Cardiac fibroblast (primary cell): ENCODE data around the gene SKOR1.

ENCODE experiments used
- DNase-seq, 2 donors: peaks; one replicate each; pipeline versions ENCODE4 v3.0.0 to v3.0.0-alpha.2; 2010; ENCODE audit warnings: low read depth in 2 of 2
- H3K4me3 ChIP-seq, 2 donors: replicated peaks in 1 of 2; 1 replicate in 1 of 2; 2 replicates in 1 of 2; pipeline ENCODE4 v1.5.1; 2011; ENCODE audit warnings: low read depth in 2 of 2, low read length in 2 of 2, mild to moderate bottlenecking in 2 of 2, moderate library complexity in 1 of 2
- TF ChIP-seq, protein P1 (sequence below): IDR thresholded peaks from one replicate; pipeline ENCODE4 v1.5.1; 2011; ENCODE audit warnings: low read depth, mild to moderate bottlenecking, low read length, inconsistent platforms

SKOR1 gene

GRCh38 chr15:67803996-67804843, 21.1 kb upstream of the SKOR1 start:
- H3K4me3 ChIP-seq: no peak overlapping the region
- TF ChIP-seq, protein P1, sequence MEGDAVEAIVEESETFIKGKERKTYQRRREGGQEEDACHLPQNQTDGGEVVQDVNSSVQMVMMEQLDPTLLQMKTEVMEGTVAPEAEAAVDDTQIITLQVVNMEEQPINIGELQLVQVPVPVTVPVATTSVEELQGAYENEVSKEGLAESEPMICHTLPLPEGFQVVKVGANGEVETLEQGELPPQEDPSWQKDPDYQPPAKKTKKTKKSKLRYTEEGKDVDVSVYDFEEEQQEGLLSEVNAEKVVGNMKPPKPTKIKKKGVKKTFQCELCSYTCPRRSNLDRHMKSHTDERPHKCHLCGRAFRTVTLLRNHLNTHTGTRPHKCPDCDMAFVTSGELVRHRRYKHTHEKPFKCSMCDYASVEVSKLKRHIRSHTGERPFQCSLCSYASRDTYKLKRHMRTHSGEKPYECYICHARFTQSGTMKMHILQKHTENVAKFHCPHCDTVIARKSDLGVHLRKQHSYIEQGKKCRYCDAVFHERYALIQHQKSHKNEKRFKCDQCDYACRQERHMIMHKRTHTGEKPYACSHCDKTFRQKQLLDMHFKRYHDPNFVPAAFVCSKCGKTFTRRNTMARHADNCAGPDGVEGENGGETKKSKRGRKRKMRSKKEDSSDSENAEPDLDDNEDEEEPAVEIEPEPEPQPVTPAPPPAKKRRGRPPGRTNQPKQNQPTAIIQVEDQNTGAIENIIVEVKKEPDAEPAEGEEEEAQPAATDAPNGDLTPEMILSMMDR: no peak
- DNase-seq: no peak

GRCh38 chr15:67805008-67805665, 20.2 kb upstream of the SKOR1 start:
- TF ChIP-seq, protein P1: no peak
- DNase-seq: no peak
- no peak overlapping the region for H3K4me3 ChIP-seq

DNA sequence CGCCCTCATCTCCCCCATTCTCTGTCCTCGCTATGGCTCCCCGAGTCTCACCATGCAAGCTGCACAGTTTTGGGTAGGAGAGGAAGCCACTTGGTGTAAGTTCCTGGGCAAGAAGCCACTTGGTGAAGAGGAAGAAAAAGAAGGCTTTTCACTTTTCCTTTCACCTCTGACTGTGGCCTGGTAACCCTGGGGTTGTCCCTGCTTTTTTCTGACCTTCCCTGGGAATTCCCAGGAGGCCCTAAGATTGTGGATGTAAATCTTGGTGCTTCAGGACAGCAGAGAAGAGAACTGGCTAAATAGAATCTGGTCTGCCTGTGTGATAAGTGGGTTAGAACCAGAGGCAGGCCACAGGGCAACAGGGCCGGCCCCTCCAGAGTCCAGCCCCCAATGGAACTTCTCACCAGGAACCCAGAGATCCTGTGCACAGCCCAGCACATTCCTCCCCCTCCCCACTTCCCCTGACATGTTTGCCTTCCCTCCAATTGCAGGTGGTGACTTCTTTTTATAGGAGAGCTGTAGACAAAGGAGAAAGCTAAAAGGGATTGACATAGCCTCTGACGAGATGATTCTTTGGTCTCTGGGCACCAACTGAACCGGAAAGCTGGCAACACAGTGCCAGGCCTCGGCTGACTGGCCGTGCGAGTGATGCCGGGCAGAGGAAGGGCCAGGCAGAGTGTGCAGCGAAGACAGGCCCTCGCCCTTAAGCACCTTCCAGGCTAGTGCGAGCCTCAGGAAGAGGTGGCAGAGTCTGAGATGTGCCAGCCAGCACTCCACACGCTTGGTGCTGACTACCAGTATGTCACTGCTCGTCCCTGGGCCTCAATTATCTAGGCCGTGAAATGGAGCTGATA, 19.4 kb upstream of the SKOR1 start:
- DNase-seq: no peak
- TF ChIP-seq, protein P1: no peak
- H3K4me3 ChIP-seq: no peak overlapping the region

GRCh38 chr15:67806536-67806935, 18.8 kb upstream of the SKOR1 start:
- H3K4me3 ChIP-seq: no peak overlapping the region
- TF ChIP-seq, protein P1: no peak
- no peak for DNase-seq

DNA sequence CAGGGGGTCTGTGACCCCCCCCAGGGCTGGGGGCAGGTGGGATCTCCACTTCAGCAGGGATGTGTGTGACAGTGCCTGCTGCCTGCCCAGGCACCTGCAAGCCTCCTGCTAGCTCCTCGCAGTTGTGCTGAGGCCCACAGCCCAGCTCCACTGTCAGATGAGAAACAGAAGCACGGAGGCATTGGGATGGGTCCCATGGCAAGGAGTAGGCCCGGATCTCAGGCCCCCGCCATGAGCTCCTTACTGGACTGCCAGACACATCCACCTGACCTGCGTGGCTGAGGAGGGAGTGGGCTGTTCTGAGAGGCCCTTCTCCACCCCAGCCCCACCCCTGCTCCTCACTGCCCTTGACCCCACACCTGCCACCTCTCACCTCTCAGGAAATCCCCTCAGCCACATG, 18.2 kb upstream of the SKOR1 start:
- DNase-seq: no peak
- TF ChIP-seq, protein P1: no peak
- H3K4me3 ChIP-seq: no peak overlapping the region

GRCh38 chr15:67807836-67808235, 17.5 kb upstream of the SKOR1 start:
- TF ChIP-seq, protein P1: no peak
- H3K4me3 ChIP-seq: no peak overlapping the region
- DNase-seq: no peak
